Islet precursor cell (in vitro differentiated cells): ENCODE measurements around the gene VWA3B.
"Not testable (repeated sequence)": the region's sequence is repeated elsewhere in the genome, so short reads cannot be mapped to it uniquely, and the experiment has no call there.

Experiments
- DNase-seq: peaks from one replicate; pipeline ENCODE4 v3.0.0-alpha.2; 2018

Gene VWA3B, protein sequence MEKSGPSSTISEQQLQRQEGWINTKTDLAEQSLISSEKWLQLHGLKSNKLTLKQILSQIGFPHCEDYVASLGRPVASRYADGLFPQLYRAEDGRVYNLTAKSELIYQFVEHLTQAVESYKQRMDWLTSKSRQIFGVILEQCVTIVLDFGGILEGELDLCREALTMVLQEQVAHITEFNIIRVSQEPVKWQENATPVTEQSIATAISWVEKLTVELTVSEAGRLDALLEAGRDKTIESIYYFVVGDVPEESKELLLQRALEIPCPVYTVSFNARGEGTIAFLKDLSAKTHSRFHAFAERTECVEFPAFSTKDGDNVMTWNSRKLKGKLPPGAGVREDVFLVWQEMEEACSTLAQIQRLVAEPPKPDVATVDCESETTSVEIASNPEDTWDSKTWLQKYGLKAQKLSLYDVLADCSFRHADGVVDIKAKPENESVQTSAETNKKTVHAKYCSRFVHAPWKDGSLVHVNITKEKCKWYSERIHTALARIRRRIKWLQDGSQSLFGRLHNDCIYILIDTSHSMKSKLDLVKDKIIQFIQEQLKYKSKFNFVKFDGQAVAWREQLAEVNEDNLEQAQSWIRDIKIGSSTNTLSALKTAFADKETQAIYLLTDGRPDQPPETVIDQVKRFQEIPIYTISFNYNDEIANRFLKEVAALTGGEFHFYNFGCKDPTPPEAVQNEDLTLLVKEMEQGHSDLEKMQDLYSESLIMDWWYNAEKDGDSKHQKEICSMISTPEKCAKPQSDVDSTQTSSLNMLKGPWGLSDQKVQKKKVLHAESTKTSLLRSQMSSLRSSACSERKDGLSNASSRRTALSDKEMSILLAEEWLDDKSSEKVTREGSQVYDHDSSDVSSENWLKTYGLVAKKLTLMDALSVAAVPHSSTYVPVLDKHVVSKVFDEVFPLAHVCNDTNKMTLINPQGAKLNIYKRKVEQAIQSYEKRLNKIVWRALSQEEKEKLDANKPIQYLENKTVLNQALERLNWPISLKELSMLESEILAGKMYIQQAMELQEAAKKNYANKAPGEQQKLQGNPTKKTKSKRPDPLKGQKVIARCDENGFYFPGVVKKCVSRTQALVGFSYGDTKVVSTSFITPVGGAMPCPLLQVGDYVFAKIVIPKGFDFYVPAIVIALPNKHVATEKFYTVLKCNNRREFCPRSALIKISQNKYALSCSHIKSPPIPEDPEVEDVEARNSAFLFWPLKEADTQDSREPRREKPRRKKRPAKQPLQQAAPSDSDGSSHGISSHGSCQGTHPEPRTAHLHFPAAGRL (N-terminal part only)

DNA sequence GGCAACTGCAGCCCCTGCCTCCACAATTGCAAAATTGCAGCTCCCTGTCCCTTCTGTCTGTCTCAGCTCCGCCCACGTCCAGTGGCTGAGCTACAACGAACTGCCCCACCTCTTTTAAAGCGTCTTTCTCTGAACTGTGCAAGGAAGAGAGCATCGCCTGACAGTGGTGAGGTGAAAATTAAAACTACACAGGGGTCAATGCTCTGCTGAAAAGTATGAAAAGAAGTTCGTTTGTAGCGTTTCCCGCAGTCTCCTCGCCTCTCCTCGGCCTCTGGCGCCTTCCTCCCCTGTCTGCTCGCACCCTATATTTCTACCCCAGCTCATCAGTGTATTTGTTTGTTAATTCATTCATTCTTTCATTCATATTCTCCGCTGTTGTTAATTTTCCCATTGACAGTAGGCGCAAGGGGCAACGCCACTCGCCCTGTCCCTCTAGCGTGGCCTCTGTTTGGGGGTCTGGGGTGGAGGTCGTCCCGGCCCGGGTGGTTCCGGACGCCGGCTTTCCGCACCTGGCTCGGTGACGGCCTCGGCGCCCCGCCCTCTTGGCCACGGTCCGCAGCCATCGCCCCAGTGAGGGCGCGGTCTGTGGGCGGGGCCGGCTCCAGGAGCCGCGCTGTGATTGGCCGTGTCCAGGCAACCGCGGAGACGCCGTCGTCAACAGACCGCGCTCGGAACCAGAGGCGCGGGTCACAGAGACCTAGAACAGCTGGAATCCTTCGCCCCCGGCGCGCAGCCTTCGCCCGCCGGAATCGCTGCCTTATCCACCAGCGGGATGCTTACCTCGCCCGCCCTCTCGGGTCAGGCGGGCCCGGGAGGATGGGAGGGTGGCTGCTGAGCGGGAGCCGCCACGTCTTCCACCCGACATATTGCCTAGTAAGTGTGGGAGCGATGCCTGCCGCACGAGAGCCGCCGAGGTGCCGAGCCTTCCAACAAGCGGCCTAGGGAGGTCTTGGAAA lies at the start of gene VWA3B:
TSS of gene VWA3B (plus strand) at position 677 of the 956 bp plus-strand sequence. CDS start 5,926 bp downstream, outside the sequence.
- DNase-seq, result peak; percentile 89

DNA sequence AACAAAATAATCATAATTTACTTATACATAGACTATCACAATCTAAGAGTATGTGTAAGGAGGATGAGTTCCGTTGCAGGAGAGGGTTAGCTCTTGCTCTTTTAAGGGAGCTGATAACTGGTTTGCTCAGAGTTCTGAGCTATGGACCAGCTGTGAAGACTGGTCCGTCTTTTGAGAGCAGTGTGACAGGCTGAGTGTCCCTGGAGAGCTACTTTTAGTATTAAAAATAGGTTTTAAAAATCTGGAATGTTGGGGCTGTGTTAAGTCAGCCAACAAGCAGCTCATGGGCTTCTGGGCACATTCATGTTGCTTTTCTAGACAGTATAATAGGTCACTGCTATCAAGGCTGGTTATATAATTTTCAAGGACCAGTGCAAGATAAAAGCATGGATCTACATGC lies 49.8 kb upstream of the VWA3B start:
- no peak for DNase-seq

DNA sequence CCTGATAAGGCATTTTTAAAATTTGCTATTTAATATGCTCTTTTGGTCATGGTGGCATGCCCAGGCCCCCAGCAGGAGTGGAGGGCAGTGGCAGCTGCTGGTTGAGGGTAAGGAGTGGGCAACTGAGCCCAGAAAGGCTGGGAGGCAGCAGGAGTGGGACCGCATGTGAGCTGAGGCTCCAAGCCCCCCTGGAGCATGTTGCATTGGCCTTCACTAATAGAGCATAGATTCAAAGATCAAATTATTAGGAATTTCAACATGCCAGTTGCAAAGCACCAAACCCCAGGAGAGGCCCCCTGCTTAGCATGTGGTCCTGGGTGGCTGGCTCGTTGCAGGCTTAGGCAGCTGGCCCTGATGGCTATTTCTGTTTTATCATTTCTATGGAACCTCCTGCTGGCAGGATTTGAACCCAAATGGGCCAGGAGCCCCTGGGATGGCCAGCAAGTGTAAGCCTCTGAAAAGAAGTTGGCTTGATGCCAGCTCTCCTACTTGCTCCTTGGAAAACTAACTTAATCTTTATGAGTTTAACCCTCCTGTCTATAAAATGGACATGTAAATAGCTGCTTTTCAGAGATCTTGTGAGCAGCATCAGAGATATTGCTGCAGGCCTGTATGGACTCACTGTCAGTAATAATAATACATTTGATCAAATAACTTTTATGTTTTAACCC lies 49.2 kb upstream of the VWA3B start:
- DNase-seq, result no peak

DNA sequence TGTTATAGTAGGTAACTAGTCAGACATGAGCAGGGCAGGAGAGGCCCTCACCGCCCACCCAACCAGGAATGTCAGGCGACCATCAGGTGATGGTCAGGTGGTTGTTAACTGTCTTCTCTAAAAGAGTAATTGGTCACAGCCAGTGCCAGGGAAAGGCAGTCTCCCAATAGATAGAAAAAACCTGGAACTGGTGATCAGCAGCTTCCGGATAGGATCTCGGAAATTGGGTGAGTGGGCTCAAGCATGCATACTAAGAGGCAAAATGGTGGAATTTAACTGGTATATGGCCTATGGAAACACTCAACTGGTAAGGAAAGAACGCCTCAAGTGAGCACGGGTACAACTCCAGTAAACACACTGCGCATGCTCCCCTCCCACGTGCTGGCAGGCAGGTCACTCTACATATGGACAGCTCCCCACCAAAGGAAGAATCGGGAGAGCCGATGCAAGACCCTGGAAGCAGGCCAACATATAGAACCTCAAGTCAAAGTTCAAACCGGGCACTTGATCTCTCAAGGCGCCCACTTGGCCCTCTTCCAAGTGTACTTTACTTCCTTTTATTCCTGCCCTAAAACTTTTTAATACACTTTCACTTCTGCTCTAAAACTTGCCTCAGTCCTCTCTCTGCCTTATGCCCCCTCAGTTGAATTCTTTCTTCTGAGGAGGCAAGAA lies 47.7 kb upstream of the VWA3B start:
- DNase-seq, result no peak

DNA sequence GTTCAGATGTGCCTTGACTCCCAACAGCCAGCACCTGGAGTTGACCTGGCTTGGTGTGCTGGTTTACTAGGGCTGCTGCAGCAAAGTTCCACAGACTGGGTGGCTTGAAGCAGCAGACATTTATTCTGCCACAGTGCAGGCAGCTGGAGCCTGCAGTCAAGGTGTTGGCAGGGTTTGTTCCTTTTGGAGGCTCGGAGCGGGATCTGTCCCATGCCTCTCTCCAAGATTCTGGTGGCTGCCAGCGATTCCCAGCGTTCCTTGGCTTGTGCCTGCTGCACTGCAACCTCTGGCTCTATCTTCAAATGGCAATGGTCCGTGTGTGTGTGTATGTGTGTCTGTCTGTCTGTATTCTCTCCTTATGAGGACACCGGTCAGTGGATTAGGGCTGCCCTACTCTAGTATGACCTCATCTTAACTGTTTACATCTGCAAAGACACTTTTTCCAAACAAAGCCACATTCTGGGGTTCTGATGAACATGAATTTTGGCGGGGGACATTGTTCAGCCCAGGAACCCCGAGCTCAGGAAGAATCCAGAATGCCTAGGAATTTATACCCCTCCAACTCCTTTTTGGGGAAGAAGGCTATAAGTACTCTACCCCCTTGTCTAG lies 46.5 kb upstream of the VWA3B start:
- DNase-seq, result no peak

DNA sequence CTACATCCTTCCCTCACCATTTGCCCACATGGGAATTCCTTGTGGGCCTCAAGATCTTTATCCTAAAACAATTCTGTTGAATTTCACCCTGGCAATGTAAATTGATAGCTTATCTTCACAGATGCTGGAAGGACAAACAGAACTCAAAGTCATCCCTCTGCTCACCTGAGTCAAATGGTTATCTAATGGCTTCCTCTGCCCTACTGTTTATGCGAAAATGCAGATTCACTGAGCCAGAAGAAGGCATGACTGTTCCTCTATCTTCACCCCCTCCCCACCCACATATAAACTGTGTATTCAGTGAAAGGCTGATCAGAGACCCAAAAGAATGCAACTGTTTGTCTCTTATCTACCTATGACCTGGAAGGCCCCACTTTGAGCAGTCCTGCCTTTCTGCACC lies 43.9 kb upstream of the VWA3B start:
- DNase-seq, result no peak

DNA sequence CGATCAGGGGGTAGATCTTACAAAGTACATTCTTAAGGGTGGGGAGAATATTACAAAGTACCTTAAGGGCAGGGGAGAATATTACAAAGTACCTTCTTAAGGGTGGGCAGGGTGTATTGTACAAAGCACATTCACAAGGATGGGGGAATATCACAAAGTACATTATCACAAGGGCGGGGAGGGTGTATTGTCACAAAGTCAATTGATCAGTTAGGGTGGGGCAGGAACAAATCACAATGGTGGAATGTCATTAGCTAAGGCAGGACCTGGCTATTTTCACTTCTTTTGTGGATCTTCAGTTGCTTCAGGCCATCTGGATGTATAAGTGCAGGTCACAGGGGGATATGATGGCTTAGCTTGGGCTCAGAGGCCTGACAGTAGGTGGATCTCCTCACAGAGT lies 42.2 kb upstream of the VWA3B start:
- not testable (repeated sequence) for DNase-seq

DNA sequence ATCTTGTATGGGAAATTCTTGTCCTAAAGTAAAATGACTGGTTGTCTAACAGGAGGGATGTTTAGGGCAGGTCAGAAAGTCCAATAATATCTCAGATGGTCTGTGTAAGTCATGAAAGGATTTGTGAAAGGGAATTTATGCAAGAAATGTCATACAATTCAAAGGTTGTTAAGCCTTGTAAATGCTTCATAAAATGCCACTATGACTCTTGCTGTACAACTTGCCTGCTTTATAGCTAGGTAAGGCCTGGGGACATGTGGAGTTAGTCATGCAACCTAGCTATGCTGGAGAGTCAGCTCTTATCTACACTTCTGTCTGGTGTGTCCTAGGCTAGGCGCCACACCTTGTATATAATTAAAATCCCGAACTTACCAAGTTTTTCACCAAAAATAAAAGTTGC lies 36.9 kb upstream of the VWA3B start:
- DNase-seq, result peak; percentile 73

DNA sequence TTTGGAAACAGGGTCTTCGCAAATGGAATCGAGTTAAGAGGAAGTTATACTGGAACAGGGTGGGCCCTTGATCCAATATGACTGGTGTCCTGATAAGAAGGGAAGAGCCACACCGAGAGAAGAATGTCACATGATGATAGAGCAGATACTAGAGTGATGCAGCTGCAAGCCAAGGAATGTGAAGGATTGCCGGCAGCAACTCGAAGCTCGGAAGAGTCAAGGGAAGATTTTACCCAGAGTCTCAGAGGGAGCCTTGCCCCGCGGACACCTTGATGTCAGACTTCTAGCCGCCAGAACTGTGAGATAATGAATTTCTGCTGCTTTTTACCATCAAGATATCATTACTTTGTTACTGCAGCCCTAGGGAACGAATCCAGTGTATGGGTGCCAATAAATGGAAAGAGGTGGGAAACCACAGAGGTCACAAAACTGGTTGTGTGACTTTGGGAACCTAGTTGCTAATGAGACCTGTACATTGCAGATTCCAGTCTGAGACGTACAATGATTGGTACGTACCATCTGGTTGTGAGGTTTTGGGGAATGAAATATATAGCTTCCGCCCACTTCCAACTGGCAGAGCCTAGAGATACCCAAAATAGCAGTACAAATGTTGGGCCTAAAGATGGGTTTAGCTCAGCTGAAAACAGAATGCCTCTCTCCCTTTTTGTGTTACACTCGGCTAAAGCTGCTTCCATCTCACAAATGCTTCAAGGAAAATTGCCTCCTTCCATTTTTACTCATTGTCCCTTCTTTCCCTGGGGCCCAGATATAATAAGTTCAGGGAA lies 28.6 kb upstream of the VWA3B start:
- peak; percentile 33 for DNase-seq

DNA sequence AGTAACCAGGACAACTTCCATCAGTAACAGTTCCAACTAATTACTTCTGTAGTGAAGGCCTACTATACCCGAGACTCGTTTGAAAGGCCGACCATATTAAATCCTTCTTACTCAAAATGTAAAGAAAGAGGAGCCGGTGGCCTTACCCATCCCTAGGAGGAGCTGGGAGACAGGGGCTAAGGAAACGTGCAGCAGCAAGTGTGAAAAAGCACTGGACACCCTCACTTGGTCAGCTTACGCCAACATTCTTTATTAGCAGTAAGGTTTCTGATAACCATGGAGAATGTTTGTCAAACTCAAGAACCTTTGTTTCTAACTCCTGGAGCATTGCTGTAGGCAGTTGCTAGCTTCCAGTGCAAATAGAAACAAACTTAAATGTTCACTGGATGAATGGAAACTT lies 26.7 kb upstream of the VWA3B start:
- peak; percentile 25 for DNase-seq

DNA sequence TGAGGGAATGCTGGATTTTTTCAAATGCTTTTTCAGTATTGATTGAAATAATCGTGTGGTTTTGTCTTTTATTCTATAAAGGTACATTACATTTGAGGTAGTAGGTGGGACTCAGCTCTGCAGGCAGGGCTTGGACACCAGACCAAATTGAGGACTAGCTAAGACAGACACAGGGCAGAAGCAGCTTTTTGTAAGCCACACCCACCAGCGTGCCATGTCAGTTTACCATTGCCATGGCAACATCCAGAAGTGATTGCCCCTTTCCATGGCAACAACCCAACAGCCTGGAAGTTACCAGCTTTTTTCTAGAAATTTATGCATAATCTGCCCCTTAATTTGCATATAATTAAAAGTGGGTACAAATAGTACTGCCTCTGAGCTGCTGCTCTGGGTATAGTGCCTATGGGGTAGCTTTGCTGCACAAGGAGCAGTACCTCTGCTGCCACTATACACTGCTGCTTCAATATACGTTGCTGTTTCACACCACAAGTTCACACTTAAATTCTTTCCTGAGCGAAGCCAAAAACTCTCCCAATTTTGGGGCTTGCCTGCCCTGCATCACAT lies 23.6 kb upstream of the VWA3B start:
- DNase-seq, result peak; percentile 49

DNA sequence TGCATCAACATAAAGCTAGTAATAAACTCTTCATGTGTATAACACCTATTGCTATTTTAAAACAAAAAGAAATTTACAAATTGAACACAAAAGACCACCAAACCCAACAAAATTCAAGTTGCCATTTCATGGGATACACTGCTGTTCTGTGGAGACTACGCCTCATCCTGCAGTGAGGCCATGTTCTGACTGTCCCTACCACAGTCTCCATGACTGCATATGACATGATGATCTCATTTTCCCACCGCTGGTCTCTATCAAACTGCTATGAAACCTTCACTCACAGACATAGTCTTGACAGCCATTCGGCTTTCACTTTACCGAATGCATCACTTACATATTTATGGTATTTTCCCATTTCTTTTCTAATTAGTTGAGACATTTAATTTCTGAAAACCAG lies 21.2 kb upstream of the VWA3B start:
- no peak for DNase-seq

DNA sequence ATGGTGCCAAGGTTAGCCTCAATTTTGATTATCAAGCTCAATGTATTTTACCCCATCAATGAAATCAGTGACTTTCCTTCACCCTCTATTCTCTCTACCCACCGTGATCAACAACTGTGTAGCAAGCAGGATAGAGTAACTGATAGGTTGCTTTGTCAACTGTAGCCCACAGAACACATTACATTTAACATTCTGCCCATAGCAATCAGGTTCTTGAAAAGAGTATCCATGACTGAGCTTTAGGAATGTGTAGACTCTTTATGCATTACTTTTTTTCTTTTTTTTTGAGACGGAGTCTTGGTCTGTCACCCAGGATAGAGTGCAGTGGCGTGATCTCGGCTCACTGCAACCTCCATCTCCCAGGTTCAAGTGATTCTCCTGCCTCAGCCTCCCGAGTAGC lies 19.8 kb upstream of the VWA3B start:
- DNase-seq, result no peak

DNA sequence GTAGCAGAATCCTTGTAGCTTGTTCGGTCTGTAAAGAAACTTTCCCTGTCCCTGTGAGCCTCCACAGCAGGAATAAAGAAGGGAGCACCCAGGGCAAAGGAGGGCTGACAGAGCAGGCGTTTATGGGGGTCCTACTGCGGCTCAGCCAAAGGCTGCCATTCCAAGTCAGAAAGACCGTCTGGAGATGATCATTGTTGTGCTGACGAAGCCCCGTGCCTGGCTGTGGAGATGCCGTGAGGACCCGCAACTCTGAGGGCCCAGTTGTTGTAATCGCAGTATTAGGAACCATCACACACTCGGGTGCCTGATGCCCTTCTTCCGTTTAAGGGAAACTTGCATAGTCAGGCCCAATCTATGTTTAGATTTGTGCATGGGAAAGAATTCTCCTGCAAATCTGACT lies 16.9 kb upstream of the VWA3B start:
- DNase-seq, result no peak

DNA sequence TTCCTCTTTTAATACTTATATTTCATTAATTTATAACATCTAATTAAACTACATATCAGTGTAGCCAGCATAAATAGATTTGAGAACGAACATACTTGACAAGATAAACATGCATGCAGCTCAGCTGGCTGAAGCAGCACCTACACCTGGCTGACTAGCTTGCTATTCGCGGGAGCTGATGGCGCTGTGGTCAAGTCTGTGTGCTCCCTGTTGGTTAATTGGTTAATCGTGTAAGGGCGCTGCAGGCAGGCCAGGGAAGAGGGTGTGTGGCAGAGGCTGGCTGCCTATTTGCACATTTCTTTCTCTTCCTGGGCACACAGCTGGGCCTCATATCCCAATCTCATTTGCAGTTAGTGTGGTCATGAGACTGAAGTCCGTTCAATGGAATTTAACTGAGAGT lies 14.5 kb upstream of the VWA3B start:
- DNase-seq, result no peak

DNA sequence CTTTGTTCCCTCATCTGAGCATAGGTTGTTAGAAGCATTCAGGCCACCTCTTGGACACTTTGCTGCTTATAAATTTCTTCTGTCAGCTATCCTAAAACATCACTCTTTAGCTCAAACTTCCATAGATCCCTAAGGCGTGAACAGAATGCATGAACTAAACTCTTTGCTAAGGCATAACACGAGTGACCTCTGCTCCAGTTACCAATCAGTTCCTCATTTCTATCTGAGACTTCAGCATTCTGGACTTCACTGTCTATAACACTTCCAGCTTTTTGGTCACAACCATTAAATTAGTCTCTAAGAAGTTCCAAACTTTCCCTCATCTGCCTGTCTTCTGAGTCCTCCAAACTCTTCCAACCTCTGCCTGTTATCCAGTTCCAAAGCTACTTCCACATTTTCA lies 8.3 kb upstream of the VWA3B start:
- no peak for DNase-seq

DNA sequence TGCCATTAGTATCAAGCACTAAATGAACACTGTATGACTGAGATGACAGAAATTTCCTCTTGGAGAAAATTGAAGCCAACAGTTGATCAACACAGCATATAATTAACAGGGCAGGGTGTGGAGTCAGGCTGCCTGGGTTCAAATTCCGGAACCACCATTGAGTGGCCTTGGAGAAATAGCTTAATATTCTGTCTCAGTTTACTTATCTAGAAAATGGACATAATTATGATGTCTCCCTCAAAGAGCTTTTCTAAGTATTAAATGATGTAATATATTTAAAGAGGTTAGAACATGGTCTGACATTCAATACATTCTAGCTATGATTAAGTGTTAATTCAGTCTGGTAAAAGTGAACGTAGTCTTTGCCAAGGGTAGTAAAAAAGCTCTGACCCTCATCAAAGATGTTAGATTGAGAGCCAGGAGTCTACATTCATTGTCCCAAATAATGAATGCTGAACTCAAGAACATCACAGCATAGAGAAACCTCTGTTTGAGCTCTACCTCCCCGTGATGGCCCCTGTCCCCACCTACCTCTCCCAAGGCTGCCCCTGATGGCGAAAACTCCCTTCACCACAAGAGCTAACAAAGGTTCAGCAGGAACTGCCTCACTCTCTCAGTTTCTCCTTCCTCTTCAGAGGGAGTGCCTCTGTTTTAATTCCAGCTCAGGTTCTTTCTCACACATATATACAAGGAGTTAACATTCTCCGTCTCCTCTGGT lies 2.7 kb upstream of the VWA3B start:
- DNase-seq, result no peak

DNA sequence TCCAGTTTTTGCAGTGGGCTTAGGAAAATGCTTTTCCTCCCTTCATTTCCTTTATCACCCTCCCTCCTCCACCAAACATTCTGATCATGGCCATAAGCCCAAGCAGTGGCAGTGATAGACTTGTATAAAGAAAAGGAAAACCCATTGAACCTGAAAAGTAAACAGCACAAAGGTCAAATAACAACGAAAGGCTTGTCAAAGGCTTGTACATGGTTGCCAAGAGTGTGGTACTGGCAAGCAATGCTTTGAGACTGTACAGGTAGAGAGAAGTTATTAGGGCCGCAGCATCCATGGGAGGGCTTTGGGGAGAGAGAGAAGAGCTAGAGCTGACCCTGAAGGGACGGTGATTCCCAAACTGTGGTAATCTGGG lies 2.1 kb upstream of the VWA3B start:
- DNase-seq, result no peak

DNA sequence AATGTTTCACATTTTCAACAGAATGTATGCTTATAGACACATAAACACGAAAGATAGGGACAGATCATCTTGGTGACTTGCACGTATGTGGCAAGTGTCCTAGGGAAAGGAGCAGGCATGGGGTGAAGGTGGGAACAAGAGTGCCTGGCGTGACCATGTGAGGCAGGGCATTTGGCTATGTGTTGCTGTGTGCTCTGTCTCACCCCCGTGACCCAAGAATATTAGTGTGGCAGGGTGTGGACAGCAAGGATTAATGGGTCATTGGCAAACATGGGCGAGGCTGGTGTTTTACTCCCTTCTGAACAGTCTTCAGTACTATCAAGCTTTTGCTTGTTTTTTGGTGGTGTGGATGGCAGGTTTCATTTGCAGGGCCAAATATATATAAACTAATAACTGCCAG lies 1.3 kb upstream of the VWA3B start:
- no peak for DNase-seq
